B cell (primary cell): ENCODE data around the gene TIMM44. TPM values are rescaled to one million over a fixed set of nuclear protein-coding genes. Genes with fewer than 3 reads are reported as not detected.

Source experiments
- ATAC-seq: fragments of 200-7000 bp; cut with Tn5 transposase; one replicate; pipeline ENCODE4 v1.10.0; 2021; ENCODE audit warnings: low read depth, mild to moderate bottlenecking, moderate number of reproducible peaks, moderate library complexity
- CTCF ChIA-PET: fragments of 350-600 bp; sonication (Branson Sonifier 250); formaldehyde crosslinking; loops from one replicate; lab custom pipeline; 2021; ENCODE audit warnings: antibody characterized with exemption, inconsistent platforms; lab: Charles Lee
- POLR2A ChIA-PET: fragments of 350-600 bp; sonication (Branson Sonifier 250); formaldehyde crosslinking; loops from one replicate; lab custom pipeline; 2021; ENCODE audit warnings: antibody characterized with exemption; lab: Charles Lee
- DNase-seq: peaks from one replicate; pipeline ENCODE4 v3.0.0; 2013
- H2AFZ ChIP-seq: 2 replicates; pipeline ENCODE4 v1.6.1; 2012; ENCODE audit warnings: mild to moderate bottlenecking, low read depth, low read length; ENCODE audit not compliant: insufficient read depth, poor library complexity, severe bottlenecking
- H3K27ac ChIP-seq, 2 donors: 1 replicate in 1 of 2; 2 replicates in 1 of 2; pipeline ENCODE4 v1.5.1; 2012 to 2013; ENCODE audit warnings: low read length in 2 of 2, mild to moderate bottlenecking in 2 of 2, moderate library complexity in 1 of 2
- H3K27me3 ChIP-seq, 4 experiments: fragments of 200-600 bp in 1 of 4; sonication (generic) in 1 of 4; replicated peaks in 1 of 4; 1 replicate in 2 of 4; 2 replicates in 2 of 4; pipeline versions ENCODE4 v1.6.1 to v1.7.0; 2013 to 2016; ENCODE audit warnings: low read length in 3 of 4, mild to moderate bottlenecking in 2 of 4, mixed read lengths in 1 of 4, moderate library complexity in 1 of 4; ENCODE audit not compliant: insufficient read depth in 4 of 4, control insufficient read depth in 3 of 4; ENCODE audit errors: control extremely low read depth in 1 of 4
- H3K36me3 ChIP-seq, 2 experiments: replicated peaks in 1 of 2; 1 replicate in 1 of 2; 2 replicates in 1 of 2; pipeline versions ENCODE4 v1.6.1 to v1.7.1; 2013; ENCODE audit warnings: low read length in 1 of 2; ENCODE audit not compliant: insufficient read depth in 2 of 2, control insufficient read depth in 1 of 2; ENCODE audit errors: control extremely low read depth in 1 of 2, extremely low read depth in 1 of 2
- H3K4me1 ChIP-seq, 2 donors: fragments of 200-600 bp in 1 of 2; sonication (generic) in 1 of 2; 1 replicate in 1 of 2; 2 replicates in 1 of 2; pipeline versions ENCODE4 v1.5.1 to v1.6.1; 2013 to 2017; ENCODE audit warnings: low read length in 2 of 2; ENCODE audit not compliant: control insufficient read depth in 2 of 2, insufficient read depth in 2 of 2
- H3K4me2 ChIP-seq: replicated peaks from 2 replicates; pipeline ENCODE3; 2012; ENCODE audit warnings: mild to moderate bottlenecking, low read depth, low read length; ENCODE audit not compliant: poor library complexity, severe bottlenecking
- H3K4me3 ChIP-seq, 5 experiments: fragments of 200-600 bp in 1 of 5; sonication (generic) in 1 of 5; 1 replicate in 3 of 5; 2 replicates in 2 of 5; pipeline versions ENCODE4 v1.5.1 to v1.7.0; 2011 to 2016; ENCODE audit warnings: low read length in 4 of 5, mild to moderate bottlenecking in 4 of 5, low read depth in 2 of 5, control low read depth in 1 of 5, moderate library complexity in 1 of 5; ENCODE audit not compliant: insufficient read depth in 1 of 5; ENCODE audit errors: control extremely low read depth in 1 of 5, extremely low read depth in 1 of 5
- H3K79me2 ChIP-seq: fragments of 200-600 bp; sonication (generic); one replicate; pipeline ENCODE4 v1.6.0; 2016; ENCODE audit warnings: low read length; ENCODE audit not compliant: control insufficient read depth, insufficient read depth
- H3K9ac ChIP-seq: fragments of 200-600 bp; sonication (generic); 2 replicates; pipeline ENCODE4 v1.6.1; 2017; ENCODE audit warnings: mild to moderate bottlenecking, low read length, moderate library complexity
- H3K9me3 ChIP-seq, 3 donors: one replicate each; pipeline versions ENCODE4 v1.6.1 to v1.7.1; 2013; ENCODE audit warnings: low read length in 2 of 3; ENCODE audit not compliant: control insufficient read depth in 2 of 3, insufficient read depth in 1 of 3; ENCODE audit errors: control extremely low read depth in 1 of 3
- H4K20me1 ChIP-seq: 2 replicates; pipeline ENCODE4 v1.6.0; 2012; ENCODE audit warnings: mild to moderate bottlenecking, low read length; ENCODE audit not compliant: insufficient read depth, control insufficient read depth, poor library complexity, severe bottlenecking
- H3K27ac Mint-ChIP-seq: one replicate; pipeline ENCODE4 v1.8.0; 2021; ENCODE audit warnings: mixed read lengths
- H3K27me3 Mint-ChIP-seq: one replicate; pipeline ENCODE4 v1.8.0; 2021; ENCODE audit warnings: mixed read lengths
- H3K4me1 Mint-ChIP-seq: one replicate; pipeline ENCODE4 v1.8.0; 2021; ENCODE audit warnings: mixed read lengths
- H3K4me3 Mint-ChIP-seq: one replicate; pipeline ENCODE4 v1.8.0; 2021; ENCODE audit warnings: mixed read lengths
- H3K9me3 Mint-ChIP-seq: one replicate; pipeline ENCODE4 v1.8.0; 2022; ENCODE audit warnings: mixed read lengths; ENCODE audit not compliant: insufficient read depth
- CTCF ChIP-seq: fragments of 200-600 bp; IDR thresholded peaks from one replicate; pipeline ENCODE4 v1.8.0; 2022; ENCODE audit warnings: antibody characterized with exemption, mild to moderate bottlenecking
- EZH2 ChIP-seq: IDR thresholded peaks from 2 replicates; pipeline ENCODE4 v1.6.1; 2012; ENCODE audit warnings: borderline replicate concordance, low read depth, mild to moderate bottlenecking, moderate library complexity, low read length; ENCODE audit not compliant: insufficient read depth, poor library complexity, severe bottlenecking
- WGBS: methylation state at CpG from one replicate; pipeline ENCODE4 v1.1.5; 2013; ENCODE audit warnings: missing lambda C conversion rate; ENCODE audit not compliant: insufficient coverage; 5-methylcytosine and 5-hydroxymethylcytosine counted together
- intact Hi-C: fragments of 100-400 bp; cut with micrococcal nuclease; formaldehyde crosslinking; loops from one replicate; pipeline ENCODE4 v1.10.0; 2022
- polyA plus RNA-seq: library from polyadenylated mRNA; depleted of rRNA; stranded (reverse); fragments of >200 nt; gene quantifications from 2 replicates; pipeline ENCODE4 v1.2.3, GENCODE V29; 2012
- total RNA-seq, 2 donors: library from RNA; stranded (reverse); fragments of 120-200 nt in 1 of 2; gene quantifications; 1 replicate in 1 of 2; 2 replicates in 1 of 2; pipeline versions ENCODE4 v1.2.3 to v1.2.4, GENCODE V29; 2013 to 2022

The TIMM44 gene
- total and polyA plus RNA-seq, 2 donors (not counting 1 experiment from before 2014, with no cell fraction given) = 48.9 to 66.5 TPM

GRCh38 chr19:7973883-7974282 is 30.4 kb upstream of the TIMM44 start:
- 98% methylated on average over 12 of the region's 12 CpGs for WGBS
- Mint-ChIP-seq H3K9me3 (no peaks in the 10 kb centered on the region), H3K27ac (no peak overlapping the region)

More at GRCh38 chr19:7973883-7974282, 30.4 kb upstream of the TIMM44 start:
- TF ChIP-seq CTCF (no peak), EZH2 (no peak)
- intact Hi-C loops = no loop called here
- H3K27me3 ChIP-seq = no peaks in the 10 kb centered on the region
- H3K79me2 ChIP-seq = peaks cover 14% of the 10 kb centered on the region
- POLR2A ChIA-PET = no interaction called here
- no peak overlapping the region for H3K27ac ChIP-seq
- H3K36me3 ChIP-seq = peaks cover 0 to 52% of the 10 kb centered on the region in 2 experiments
- no peaks in the 10 kb centered on the region for H3K27me3 Mint-ChIP-seq
- H3K4me1 Mint-ChIP-seq = no peaks in the 10 kb centered on the region
- DNase-seq (no peak), ATAC-seq (no peak)
- H3K9ac ChIP-seq = no peak overlapping the region
- H3K4me3 Mint-ChIP-seq = no peak overlapping the region
- H3K4me3 ChIP-seq = no peak overlapping the region
- CTCF ChIA-PET = no interaction called here
- peaks cover 17% of the 10 kb centered on the region for H4K20me1 ChIP-seq
- no peaks in the 10 kb centered on the region for H3K4me1 ChIP-seq
- no peaks in the 10 kb centered on the region for H3K9me3 ChIP-seq
- no peak overlapping the region for H3K4me2 ChIP-seq
- H2AFZ ChIP-seq = no peak overlapping the region
